HCT116 (cell line): ENCODE data around the gene CYB5D1.

Experiments
- POLR2A ChIP-seq: IDR thresholded peaks from 2 replicates; pipeline ENCODE4 v1.7.0; 2011; ENCODE audit warnings: borderline replicate concordance; ENCODE audit not compliant: insufficient read depth, insufficient read length; ENCODE audit errors: extremely low read depth
- YY1 ChIP-seq: IDR thresholded peaks from 2 replicates; pipeline ENCODE4 v1.6.1; 2011; ENCODE audit warnings: low read length, low read depth, moderate library complexity, mild to moderate bottlenecking; ENCODE audit not compliant: insufficient replicate concordance; ENCODE audit errors: extremely low read depth
- ZFX ChIP-seq: fragments of 450-650 bp; IDR thresholded peaks from 2 replicates; pipeline ENCODE4 v1.6.1; 2017

DNA sequence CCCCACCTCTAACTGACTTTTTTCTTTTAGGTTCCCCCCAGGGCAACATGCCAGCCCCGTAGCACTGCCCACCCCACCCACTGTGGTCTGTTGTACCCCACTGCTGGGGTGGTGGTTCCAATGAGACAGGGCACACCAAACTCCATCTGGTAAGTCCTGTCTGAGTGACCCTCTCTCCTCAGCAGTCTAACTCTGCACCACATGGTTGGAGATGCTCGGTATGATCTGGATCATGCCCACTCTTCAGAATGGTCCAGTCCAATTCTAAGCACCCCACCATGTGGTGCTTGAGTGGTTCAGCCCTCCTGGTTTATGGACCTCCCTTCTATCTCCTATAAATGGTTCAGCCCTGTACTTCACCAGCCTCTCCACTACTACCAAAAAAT, 17.9 kb upstream of the CYB5D1 start:
- TF ChIP-seq ZFX (no peak), POLR2A (no peak), YY1 (no peak)
